SIG-M5 treated with dmso at 0.1 percent for 504 hours (cell line): ENCODE data around the gene CLTCL1.

ENCODE experiments used
- DNase-seq: peaks from one replicate; lab custom pipeline; 2025; ENCODE audit not compliant: unreplicated experiment; lab: John Stamatoyannopoulos, UW

CLTCL1 gene

DNA sequence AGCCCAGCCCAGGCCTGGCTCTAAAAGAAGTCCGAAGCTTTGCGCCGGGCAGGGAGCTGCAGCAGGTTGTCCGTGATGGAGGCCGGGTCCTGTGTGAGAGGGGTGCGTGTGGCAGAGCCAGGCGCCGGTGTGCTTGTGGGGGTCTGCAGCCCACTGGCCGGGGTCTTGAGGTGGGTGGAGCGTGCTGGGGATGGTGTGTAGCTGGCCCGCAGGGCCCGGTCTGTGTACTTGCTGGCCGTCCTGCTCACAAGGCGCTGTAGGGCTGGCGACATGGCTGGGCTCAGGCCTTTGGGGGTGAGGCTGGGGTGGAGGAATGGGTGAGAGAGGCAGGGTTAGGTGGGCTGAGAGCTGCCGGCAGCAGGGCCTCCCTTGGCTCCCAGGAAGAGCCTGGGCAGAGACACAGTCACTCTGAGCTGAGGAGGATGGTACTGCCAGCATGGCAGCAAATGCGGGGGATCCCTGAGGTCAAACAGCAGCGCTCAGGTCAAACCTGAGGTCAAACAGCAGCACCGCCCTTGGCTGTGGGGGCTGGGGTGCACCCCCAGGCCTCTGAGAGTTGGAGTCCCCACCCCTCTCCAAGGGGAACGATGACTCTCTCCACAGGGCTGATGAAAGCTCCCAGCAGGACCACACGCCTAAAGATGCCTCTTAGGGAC, 157.2 kb downstream of the CLTCL1 start:
- DNase-seq = no peak

DNA sequence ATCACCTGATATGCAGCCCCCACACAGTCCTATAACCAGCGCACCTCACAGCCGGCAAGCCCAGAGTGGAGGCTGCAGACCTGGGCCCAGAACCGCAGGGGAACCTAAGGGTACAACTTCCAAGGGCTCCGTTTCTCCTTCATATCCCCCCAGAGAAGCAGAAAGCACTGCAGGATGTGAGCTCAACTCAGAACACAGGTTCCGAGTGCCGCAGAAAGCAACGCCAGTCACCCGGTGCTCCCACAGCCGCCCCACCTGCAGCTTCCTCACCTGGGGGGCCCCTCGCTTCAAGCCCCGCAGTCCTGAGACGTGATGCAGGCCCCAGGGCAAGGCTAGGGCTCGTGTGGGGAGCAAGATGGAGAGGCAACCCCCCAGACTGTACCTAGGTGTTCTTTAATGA, 158.0 kb downstream of the CLTCL1 start:
- no peak for DNase-seq

DNA sequence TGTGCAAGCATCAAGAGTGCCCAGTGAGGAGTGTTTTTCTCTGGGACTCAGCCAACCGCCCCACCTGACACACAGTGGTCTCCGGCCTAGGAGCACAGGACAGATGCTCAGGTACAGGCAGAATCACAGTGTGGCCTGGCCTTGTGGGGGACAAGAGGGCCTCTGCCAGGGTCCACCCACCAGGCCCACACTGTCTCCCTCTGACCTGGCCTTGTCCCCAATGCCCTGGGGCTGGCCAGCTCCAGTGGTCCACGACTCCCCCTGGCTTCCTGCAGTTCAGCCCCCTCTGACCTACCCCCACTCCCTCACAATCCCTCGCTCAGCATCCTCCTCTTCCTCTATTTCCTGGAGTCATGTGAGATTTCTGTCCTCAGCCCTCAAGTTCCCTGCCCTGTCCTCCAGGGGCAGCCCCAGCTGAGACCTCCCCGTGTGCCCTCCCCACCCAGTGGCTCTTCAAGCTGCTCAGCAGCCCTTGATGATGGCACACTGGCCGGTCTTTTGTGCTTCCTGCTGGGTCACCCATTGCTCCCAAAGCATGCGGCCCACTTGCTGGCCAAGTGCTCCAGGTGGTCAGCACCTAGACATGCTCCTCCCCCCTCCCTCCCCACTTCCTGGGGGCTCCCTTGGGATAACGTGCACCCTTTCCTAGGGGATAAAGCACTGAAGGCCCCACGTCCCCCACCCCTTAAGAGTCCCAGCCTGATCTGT, 158.7 kb downstream of the CLTCL1 start:
- DNase-seq = no peak

DNA sequence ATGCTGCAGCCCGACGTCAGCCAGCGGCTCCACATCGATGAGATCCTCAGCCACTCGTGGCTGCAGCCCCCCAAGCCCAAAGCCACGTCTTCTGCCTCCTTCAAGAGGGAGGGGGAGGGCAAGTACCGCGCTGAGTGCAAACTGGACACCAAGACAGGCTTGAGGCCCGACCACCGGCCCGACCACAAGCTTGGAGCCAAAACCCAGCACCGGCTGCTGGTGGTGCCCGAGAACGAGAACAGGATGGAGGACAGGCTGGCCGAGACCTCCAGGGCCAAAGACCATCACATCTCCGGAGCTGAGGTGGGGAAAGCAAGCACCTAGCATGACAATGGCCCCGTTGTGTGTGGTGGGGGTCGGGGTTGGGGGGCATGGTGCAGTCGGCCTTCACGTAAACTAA, 159.4 kb downstream of the CLTCL1 start:
- no peak for DNase-seq

DNA sequence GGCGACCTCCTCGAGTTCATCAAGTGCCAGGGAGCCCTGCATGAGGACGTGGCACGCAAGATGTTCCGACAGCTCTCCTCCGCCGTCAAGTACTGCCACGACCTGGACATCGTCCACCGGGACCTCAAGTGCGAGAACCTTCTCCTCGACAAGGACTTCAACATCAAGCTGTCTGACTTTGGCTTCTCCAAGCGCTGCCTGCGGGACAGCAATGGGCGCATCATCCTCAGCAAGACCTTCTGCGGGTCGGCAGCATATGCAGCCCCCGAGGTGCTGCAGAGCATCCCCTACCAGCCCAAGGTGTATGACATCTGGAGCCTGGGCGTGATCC, 159.9 kb downstream of the CLTCL1 start:
- no peak for DNase-seq

DNA sequence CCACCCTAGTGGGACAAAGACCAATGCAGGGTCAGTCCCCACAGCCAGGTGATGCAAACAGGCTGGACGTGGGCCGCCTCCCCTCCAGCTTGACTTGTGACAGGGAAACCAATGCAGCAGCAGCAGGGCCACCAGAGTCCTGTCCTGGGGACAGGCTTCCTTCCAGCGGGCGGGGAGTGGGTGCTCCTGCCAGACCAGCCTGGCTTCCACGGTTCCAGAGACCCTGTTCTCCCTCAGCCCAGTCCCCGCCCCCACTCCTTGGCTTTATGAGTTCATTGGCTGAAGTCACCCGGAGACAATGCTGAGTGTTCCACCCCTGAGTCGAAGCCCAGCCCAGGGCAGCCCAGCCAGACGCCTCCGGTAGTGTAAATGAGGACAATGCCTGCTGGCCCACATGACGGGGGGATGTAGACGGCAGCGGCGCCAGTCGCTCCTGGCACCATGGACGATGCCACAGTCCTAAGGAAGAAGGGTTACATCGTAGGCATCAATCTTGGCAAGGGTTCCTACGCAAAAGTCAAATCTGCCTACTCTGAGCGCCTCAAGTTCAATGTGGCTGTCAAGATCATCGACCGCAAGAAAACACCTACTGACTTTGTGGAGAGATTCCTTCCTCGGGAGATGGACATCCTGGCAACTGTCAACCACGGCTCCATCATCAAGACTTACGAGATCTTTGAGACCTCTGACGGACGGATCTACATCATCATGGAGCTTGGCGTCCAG, 160.4 kb downstream of the CLTCL1 start, which contains the start of gene TSSK2:
TSSK2 (plus strand) TSS at position 350 of the 726 bp plus-strand sequence; CDS start at position 442, 92 bp downstream.
- no peak for DNase-seq

- DNase-seq = no peak
Measured at GRCh38 chr22:19129871-19130270, 161.6 kb downstream of the CLTCL1 start.
